NCI-H1092 (cell line): ENCODE data around the gene RBM33.

ENCODE experiments used
- DNase-seq: peaks from one replicate; lab custom pipeline; 2025; lab: John Stamatoyannopoulos, UW

RBM33 gene

GRCh38 chr7:155624412-155624811 lies 20.0 kb upstream of the RBM33 start:
- DNase-seq: no peak

- no peak for DNase-seq
Observed at GRCh38 chr7:155625557-155625956, 18.9 kb upstream of the RBM33 start.

- no peak for DNase-seq
Observed at GRCh38 chr7:155629171-155629570, 15.3 kb upstream of the RBM33 start.

- DNase-seq: no peak
Observed at GRCh38 chr7:155631155-155631554, 13.3 kb upstream of the RBM33 start.

GRCh38 chr7:155635817-155636216 lies 8.6 kb upstream of the RBM33 start:
- no peak for DNase-seq

GRCh38 chr7:155637155-155637554 lies 7.3 kb upstream of the RBM33 start:
- DNase-seq: no peak

GRCh38 chr7:155638366-155638765 lies 6.1 kb upstream of the RBM33 start:
- DNase-seq: no peak

GRCh38 chr7:155639958-155640520 lies 4.4 kb upstream of the RBM33 start:
- no peak for DNase-seq

GRCh38 chr7:155640629-155641028 lies 3.8 kb upstream of the RBM33 start:
- DNase-seq: no peak

- DNase-seq: no peak
Observed at GRCh38 chr7:155643804-155644177, 670 bp upstream of the RBM33 start.

GRCh38 chr7:155644971-155645509 lies 579 bp downstream of the RBM33 start:
- DNase-seq: peak; percentile 5

GRCh38 chr7:155645662-155646061 lies 1.2 kb downstream of the RBM33 start:
- DNase-seq: no peak

- DNase-seq: no peak
Observed at GRCh38 chr7:155646669-155647068, 2.2 kb downstream of the RBM33 start.

GRCh38 chr7:155647302-155647701 lies 2.8 kb downstream of the RBM33 start:
- DNase-seq: no peak

GRCh38 chr7:155647734-155648133 lies 3.3 kb downstream of the RBM33 start:
- DNase-seq: no peak

GRCh38 chr7:155648752-155649339 lies 4.4 kb downstream of the RBM33 start:
- DNase-seq: no peak

- DNase-seq: no peak
Observed at GRCh38 chr7:155649588-155649987, 5.1 kb downstream of the RBM33 start.

- no peak for DNase-seq
Observed at GRCh38 chr7:155652156-155653114, 8.0 kb downstream of the RBM33 start.

GRCh38 chr7:155653803-155654202 lies 9.3 kb downstream of the RBM33 start:
- no peak for DNase-seq

GRCh38 chr7:155656891-155657290 lies 12.4 kb downstream of the RBM33 start:
- no peak for DNase-seq

- no peak for DNase-seq
Observed at GRCh38 chr7:155660059-155660757, 15.7 kb downstream of the RBM33 start.

- DNase-seq: no peak
Observed at GRCh38 chr7:155660758-155661093, 16.3 kb downstream of the RBM33 start.
